Germinal center (tissue), 1 donor: ENCODE measurements around the gene HIVEP3.

Source experiments
- DNase-seq: peaks from one replicate; pipeline ENCODE4 v3.0.0; 2012; ENCODE audit warnings: mixed read lengths, low spot score

The HIVEP3 gene

DNA sequence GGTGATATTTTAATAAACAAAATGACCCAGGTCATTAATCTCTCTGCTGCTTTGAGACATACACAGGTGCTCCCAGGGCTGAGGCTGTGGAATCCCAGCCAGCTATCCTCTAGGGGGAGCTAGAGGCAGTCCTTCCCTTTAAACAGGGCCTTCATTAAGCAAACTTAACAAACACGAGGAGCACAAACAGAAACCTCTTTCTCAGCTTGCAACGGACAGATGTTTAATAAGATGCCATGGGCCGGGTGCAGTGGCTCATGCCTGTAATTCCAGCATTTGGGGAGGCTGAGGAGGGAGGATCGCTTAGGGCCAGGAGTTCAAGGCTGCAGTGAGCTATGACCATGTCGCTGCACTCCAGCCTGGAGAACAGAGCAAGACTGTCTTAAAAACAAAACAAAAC lies 106.7 kb downstream of the HIVEP3 start:
- DNase-seq: peak; percentile 81

GRCh38 chr1:41811051-41811795 lies 107.5 kb downstream of the HIVEP3 start:
- DNase-seq: peak; percentile 68

GRCh38 chr1:41810446-41810845 lies 108.3 kb downstream of the HIVEP3 start:
- peak; percentile 41 for DNase-seq

DNA sequence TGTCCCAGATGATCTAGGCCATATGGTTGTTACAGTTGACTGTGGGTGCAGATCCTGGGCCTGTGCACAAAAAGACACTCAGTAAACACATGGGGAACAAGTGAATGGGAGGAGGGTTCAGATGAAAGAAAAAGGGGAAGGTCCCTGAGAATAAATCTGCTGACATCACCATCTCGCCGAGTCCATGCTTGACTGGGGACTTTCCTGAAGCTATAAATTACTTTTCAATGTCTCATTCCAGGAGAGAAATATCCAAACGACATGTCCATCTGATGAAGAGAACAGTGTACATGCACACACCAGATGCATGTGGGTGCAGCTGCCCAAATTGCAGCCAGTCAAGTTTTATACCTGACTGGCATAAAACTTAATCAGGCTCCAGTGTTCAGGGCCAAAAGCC lies 109.0 kb downstream of the HIVEP3 start:
- DNase-seq: no peak

- no peak for DNase-seq
Observed at GRCh38 chr1:41807390-41807789, 111.3 kb downstream of the HIVEP3 start.

DNA sequence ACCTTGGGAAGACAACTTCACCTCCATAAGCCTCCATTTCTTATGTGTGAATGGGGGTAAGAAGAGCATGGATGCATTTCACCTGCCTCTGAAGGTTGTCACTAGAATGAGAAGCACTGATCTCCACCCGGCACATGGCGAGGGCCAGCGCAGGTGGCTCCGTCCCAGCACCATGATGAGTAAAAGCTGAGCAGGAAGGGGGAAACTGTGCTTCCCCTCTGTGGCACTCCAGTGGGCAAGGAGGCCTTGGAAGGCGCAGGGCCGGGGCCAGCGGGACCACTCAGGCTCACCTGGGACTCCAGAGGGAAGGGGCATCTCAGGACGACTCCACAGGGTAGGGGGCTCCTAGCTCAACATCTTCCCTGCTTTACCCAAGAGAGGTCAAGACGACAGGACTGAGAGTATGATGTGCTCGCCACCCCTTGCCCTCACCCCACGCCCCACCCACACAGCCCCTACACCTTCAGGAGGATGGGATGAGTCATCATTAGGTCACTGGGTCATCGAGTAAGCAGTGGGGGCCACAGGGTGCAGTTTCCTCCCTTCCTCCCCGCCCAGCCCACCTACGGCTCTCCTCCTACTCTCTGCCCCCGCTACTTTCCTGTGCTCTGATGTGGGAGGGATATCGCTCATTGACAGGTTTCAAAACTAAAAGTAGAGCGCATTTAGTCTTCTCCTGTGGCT lies 112.1 kb downstream of the HIVEP3 start:
- no peak for DNase-seq

GRCh38 chr1:41805771-41806471 lies 112.8 kb downstream of the HIVEP3 start:
- DNase-seq: no peak

- no peak for DNase-seq
Observed at GRCh38 chr1:41804176-41804575, 114.5 kb downstream of the HIVEP3 start.

DNA sequence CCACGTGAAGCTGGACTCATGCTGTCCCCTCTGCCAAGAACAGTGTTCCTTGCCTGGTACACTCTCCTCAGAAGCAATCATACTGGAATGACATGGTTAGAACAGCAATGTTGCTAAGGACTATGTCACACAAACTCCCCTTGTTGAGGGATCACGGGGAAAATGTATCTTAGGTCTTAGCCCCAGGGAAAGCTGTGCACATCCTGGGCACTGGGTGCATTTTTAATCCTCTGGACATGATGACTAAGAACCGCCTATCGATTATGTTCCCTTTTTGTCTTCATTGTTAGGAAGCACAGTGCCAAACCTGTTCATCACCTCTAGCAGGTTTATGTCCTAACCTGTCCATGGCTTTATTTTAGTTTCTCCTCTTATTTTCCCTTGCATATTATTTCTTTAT lies 115.1 kb downstream of the HIVEP3 start:
- no peak for DNase-seq

GRCh38 chr1:41802532-41803501 lies 115.9 kb downstream of the HIVEP3 start:
- peak; percentile 24 for DNase-seq

DNA sequence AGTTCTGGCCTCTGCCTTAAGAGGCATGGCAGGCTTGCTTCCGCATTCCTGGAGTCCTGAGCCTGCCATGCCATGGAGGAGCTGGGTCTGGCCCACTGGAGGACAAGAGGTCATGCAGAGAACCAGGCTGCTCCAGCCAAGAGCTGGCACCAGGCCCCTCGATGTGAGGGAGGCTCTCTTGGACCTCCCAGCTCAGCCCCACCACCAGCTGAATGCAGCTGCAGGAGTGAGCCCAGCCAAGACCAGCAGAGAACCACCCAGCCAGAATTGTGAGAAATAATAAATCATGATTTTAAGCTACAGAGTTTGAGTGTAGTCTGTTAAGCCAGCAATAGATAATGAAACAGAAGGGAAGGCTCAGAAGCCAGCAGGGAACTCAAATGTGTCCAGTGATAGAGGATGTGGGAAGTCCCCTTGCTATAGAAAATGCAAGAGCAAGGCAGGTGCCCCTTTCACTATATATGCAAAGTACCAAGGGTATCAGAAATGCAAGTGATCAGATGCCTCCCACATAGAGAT lies 118.4 kb downstream of the HIVEP3 start:
- DNase-seq: no peak

- no peak for DNase-seq
Observed at GRCh38 chr1:41799723-41800122, 119.0 kb downstream of the HIVEP3 start.

- DNase-seq: no peak
Observed at GRCh38 chr1:41799205-41799604, 119.5 kb downstream of the HIVEP3 start.

GRCh38 chr1:41795205-41795762 lies 123.4 kb downstream of the HIVEP3 start:
- no peak for DNase-seq

GRCh38 chr1:41794031-41794430 lies 124.7 kb downstream of the HIVEP3 start:
- DNase-seq: no peak

GRCh38 chr1:41792485-41792770 lies 126.3 kb downstream of the HIVEP3 start:
- DNase-seq: no peak

DNA sequence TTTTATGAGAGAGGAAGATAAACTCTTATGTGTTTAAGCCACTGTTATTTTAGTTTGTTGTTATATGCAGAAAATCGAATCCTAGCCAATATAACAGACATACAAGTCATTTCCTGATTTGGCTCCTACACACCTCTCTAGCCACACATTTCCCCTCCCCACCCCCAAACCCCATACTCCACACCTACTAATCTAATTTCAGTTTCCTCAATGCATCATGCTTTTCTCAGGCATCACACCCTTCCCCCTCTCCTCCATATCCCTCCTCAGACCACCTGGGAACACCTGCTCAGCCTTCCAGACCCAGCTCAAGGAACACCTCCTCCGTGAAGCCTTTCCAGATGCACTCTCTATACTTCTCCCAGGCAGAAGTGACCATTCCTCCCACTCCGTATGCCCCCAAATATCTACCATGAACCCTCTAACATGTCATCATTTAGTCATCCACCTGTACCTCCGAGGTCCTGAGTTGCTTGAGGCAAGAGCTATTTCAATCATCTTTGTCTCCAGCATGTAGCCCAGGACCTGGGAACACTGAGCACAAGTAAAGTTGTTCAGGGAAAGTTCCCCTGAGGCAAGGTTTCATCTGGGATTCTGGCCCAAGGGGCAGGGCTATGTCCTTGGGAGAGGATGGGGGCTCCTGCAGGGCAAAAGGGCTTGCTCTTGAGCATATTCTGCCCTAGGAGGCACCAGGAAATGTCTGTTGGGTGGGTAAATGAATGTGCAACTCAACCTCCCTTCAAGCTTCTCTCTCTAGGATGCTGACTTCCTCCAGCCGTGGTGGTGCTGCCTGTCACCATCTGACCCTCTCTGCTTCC lies 126.8 kb downstream of the HIVEP3 start:
- no peak for DNase-seq

DNA sequence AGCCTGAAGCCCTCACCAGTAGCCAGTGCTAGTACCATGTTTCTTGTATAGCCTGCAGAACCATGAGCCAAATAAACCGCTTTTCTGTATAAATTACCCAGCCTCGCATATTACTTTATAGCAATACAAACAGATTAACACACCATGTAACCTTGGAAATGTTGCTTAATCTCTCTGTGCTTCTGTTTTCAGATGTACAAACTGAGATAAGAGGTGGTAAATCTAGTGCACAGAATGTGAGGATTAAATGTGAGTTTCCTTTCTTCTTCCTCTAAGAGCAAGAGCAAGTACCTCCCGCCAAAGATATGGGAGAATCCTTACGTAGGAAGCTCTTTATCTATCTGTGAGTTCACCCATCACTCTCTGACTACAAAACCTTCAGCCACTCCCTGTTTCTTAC lies 128.4 kb downstream of the HIVEP3 start:
- no peak for DNase-seq

- no peak for DNase-seq
Observed at GRCh38 chr1:41789661-41790330, 128.9 kb downstream of the HIVEP3 start.

- no peak for DNase-seq
Observed at GRCh38 chr1:41788427-41788826, 130.3 kb downstream of the HIVEP3 start.
